LNCAP (cell line): ENCODE measurements around the gene RGN.

Experiments
- TF ChIP-seq, protein P1 (sequence below): fragments of 450-650 bp; IDR thresholded peaks from 2 replicates; pipeline ENCODE4 v1.5.1; 2017; ENCODE audit warnings: mild to moderate bottlenecking

RGN gene

DNA sequence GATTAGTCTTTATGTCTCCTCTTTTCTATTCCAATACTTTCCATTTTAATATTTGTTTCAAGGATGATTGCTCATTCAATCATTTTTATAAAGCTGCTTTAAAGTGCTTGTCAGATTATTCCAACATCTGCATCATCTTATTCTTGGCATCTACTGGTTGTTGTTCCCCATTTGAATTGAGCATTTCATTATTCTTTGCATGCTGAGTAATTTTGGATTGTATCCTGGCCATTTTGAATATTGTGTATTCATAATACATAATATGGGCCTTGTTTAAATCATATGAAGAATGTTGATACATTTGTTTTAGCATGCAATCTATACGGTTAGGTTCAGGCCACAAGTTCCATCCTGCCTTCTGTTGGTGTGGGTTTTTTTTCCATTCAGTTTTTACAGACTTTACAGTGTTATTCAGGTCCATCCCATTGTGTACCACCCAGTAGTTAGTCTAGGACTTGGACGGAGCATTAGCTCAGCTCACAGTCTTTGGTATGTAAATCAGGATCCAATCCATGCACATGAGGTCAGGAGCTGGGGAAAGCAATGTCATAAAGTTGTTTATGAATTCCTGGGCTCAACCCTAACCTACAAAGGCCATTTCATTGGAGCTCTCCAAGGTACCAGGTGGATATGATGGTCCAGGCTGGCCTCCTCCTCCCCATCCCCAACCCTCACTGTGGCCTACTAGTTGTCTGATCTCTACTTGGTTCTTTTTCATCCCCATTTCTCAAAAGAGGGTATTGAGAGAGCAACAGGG is 20.3 kb downstream of the RGN start:
- TF ChIP-seq, protein P1, sequence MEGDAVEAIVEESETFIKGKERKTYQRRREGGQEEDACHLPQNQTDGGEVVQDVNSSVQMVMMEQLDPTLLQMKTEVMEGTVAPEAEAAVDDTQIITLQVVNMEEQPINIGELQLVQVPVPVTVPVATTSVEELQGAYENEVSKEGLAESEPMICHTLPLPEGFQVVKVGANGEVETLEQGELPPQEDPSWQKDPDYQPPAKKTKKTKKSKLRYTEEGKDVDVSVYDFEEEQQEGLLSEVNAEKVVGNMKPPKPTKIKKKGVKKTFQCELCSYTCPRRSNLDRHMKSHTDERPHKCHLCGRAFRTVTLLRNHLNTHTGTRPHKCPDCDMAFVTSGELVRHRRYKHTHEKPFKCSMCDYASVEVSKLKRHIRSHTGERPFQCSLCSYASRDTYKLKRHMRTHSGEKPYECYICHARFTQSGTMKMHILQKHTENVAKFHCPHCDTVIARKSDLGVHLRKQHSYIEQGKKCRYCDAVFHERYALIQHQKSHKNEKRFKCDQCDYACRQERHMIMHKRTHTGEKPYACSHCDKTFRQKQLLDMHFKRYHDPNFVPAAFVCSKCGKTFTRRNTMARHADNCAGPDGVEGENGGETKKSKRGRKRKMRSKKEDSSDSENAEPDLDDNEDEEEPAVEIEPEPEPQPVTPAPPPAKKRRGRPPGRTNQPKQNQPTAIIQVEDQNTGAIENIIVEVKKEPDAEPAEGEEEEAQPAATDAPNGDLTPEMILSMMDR = no peak

DNA sequence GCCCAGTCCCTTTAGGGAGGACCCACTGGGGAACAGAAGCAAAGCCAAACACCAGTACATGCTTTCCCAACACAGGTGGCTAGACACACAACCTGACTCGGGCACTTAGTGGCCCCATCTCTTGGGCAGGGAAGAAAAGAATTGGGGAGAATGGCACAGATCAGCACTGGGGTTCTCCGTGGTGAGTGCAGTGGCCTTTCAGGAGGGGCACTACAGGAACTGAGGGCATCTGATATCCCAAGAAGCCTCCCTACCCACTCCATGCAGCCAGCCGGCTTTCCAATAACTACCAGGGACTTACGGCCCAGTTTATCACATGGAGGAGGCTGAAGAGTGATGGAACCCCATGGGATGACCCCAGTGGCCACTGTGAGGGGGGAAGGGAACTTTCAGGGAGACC is 23.0 kb downstream of the RGN start:
- TF ChIP-seq, protein P1 = no peak

DNA sequence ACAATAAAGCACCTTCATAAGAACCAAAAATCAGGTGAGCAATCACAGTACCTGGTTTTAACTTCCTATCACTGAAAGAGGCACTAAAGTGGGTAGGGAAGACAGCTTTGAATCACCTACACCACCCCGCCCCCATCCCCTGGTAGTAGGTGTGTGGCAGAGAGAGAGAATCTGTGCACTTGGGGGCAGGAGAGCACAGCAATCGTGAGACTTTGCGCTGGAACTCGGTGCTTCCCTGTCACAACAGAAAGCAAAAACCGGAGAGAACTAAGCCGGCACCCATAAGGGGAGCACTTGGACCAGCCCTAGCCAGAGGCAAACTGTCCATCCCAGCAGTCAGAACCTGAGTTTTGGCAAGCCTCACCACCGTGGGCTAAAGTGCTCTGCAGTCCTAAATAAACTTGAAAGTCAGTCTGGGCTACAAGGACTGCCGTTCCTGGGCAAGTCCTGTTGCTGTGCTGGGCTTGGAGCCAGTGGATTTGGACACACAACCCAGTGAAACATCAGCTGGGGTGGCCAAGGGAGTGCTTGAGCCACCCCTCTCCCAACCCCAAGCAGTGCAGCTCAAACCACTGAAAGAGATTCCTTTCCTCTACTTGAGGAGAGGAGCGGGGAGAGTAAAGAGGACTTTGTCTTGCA is 34.2 kb downstream of the RGN start:
- TF ChIP-seq, protein P1 = no peak

DNA sequence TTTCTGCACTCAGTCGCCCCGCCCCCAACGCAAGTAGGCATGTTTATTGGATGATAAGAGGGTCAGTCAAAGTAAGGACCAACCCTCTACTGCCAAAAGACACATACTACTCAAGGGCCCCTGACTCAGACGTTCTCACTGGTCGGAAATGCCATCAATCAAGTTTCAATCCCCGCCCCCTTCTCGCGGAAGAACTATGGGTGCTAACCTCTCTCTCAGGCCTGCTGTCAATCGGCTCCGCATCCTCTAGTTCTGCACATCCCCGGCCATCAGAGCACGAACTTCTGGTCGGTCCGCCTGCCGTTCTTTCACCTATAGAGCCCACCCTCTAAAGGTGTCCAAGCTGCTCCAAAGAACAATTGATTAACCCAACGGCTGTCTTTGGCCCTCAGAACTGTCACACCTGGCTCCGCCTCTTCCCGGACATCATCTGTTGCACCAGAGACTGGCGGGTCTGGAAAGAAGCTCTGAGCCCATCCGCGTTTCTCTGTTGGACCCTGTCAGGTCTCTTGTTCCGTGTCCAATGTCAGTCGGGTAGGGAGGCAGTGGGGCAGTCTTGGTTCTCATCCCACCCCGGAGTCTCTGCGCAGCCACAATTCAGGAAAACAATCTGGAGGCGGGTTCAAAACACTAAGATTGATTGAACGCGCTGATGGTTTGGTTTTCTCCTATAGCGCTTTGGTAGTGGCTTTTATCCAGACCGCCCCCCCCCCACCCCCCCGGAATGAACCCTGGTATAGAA is 51.1 kb downstream of the RGN start:
- TF ChIP-seq, protein P1 = no peak

DNA sequence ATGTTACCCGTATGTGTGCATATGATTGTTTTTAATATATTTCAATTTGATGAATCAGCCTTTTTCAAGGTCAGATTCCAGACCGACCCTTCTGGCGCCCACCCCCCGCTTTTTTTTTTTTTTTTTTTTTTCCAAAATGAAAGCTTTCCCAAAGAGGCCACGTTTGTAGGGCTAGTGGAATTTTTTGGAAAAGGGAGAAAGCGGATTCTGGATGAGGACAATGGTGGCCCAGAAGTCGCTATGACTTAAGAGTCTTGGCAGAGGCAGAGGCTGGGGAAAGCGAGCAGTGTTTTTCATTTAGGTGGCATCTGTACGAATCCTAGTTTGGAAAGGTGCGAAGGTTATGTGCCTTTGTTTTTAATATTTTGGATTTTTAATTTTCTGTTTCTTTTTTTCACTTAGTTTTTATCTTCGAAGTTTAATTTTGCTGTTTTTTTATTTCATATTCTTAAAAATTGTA is 51.7 kb downstream of the RGN start:
- TF ChIP-seq, protein P1 = no peak

DNA sequence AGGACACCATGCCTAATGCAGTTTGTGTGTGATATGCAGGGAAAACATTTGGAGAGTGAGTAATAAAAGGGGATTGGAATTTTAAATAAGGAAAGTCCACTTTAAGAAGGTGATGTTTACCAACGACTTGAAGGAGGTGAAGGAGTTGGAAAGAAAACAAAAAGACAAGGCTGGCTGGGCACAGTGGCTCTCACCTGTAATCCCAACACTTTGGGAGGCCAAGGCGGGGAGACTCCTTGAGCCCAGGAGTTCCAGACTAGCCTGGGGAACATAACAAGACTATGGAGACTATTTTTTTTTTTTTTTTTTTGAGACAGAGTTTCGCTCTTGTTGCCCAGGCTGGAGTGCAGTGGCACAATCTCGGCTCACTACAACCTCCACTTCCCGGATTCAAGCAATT is 55.2 kb downstream of the RGN start:
- TF ChIP-seq, protein P1 = no peak

- TF ChIP-seq, protein P1 = no peak
Observed at GRCh38 chrX:47138171-47138570, 59.9 kb downstream of the RGN start.
